Femur (tissue), 1 donor: ENCODE results near the gene MANBA.

ENCODE experiments used
- DNase-seq: peaks from one replicate; pipeline ENCODE4 v3.0.0-alpha.2; 2017

The MANBA gene

GRCh38 chr4:102585329-102585728 lies 175.4 kb downstream of the MANBA start:
- DNase-seq = no peak

GRCh38 chr4:102584091-102584490 lies 176.7 kb downstream of the MANBA start:
- no peak for DNase-seq
